Lower leg skin (tissue), 3 donors: ENCODE results near the gene MRO.

Source experiments
- POLR2A ChIP-seq, 2 donors: fragments of 450-650 bp; IDR thresholded peaks; one replicate each; pipeline ENCODE4 v1.6.1; 2016 to 2017; ENCODE audit warnings: antibody characterized with exemption in 2 of 2, mild to moderate bottlenecking in 1 of 2, moderate library complexity in 1 of 2
- TF ChIP-seq, protein P1 (sequence below), 3 donors: fragments of 450-650 bp; IDR thresholded peaks; one replicate each; pipeline ENCODE4 v1.5.1; 2016; ENCODE audit warnings: antibody characterized with exemption in 3 of 3, mild to moderate bottlenecking in 3 of 3, moderate library complexity in 2 of 3

DNA sequence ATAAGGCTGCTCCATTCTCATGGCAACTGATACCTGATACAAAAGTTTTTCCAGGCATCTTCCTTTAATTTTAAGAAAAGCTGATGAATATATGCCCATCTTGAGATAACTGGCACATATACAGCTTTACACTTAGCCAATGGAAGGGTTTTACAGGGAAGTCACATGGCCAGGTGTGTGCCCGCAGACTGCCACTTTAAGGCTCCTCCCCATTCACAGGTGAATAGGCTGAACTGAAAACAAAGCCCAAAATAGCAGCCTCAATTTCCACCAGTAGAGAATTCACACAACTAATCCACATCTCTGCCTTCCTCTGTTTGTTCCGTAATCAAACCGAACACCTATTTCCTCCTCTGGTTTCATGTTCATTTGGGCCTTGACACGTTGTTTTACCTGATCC lies 49.3 kb upstream of the MRO start:
- TF ChIP-seq, protein P1, sequence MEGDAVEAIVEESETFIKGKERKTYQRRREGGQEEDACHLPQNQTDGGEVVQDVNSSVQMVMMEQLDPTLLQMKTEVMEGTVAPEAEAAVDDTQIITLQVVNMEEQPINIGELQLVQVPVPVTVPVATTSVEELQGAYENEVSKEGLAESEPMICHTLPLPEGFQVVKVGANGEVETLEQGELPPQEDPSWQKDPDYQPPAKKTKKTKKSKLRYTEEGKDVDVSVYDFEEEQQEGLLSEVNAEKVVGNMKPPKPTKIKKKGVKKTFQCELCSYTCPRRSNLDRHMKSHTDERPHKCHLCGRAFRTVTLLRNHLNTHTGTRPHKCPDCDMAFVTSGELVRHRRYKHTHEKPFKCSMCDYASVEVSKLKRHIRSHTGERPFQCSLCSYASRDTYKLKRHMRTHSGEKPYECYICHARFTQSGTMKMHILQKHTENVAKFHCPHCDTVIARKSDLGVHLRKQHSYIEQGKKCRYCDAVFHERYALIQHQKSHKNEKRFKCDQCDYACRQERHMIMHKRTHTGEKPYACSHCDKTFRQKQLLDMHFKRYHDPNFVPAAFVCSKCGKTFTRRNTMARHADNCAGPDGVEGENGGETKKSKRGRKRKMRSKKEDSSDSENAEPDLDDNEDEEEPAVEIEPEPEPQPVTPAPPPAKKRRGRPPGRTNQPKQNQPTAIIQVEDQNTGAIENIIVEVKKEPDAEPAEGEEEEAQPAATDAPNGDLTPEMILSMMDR (IDR thresholded peaks at IDR 0.05) = no peak
- no peak for TF ChIP-seq POLR2A (IDR thresholded peaks at IDR 0.05)
